GM21529 (cell line): ENCODE measurements around the gene HBD.

Experiments used
- ATAC-seq: cut with Tn5 transposase; IDR thresholded peaks from one replicate; pipeline ENCODE4 v1.9.1; 2021; ENCODE audit not compliant: unreplicated experiment

Gene HBD

DNA sequence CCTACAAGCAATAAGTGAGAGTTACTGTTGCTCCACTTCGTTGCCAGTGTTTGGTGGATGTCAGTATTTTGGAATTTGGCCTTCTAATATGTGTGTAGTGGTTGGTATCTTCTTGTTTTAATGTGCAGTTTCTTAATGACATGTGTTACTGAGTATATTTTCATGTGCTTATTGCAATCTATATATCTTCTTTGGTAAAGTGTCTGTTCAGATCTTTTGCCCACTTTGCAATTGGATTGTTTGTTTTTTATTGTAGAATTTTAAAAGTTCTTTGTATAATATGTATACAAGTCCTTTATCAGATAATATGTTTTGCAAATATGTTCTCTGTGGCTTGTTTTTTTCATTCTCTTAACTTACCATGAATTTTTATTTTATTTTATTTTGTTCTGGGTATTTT lies 41.5 kb downstream of the HBD start:
- no peak for ATAC-seq

DNA sequence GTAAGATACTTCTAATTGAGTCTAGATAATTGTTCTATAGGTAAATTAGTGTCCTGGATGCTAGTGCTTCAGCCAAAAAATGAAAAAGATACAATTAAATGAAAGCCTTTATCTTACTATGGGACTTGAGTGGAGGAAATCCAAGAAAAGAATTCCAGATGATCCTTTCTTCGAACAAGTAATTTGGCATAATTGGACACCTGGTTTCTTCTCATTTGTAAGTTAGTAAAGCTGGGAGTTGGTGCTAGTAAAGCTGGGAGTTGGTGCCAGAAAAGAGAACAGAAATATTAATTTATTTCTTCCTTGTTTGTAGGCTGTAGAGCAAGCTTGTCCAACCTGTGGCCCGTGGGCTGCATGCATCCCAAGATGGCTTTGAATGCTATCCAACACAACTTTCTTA lies 46.1 kb downstream of the HBD start:
- ATAC-seq, result no peak
